ENCODE results near the gene CAMTA1. TPM values are rescaled to one million over a fixed set of nuclear protein-coding genes. Genes with fewer than 3 reads are reported as not detected.

Gene CAMTA1
- total RNA-seq, 1 donor from 2014 or later = 81.6 TPM

DNA sequence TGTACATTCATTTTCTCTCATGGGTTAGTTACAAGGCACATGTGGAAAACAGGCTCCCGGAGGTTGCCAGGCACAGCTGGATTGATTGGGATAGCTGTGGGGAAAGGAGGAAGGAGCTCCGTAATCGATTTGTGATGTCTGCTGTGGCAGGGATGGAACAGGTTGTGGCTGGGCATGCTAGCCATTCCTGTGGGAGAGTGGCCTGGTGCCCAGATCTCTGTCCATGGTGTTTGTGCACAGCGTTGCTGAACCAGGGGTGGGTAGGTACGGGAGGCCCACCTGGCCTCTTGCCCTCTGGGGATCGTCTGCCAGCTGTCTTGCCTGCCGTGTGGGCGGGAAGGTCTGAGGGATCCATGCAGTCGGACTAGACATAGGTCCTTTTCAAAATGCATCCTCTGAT, 683.0 kb downstream of the CAMTA1 start:
- peak overlapping the region; percentile 95 for H3K27ac Mint-ChIP-seq (ENCODE audit: unreplicated experiment)
- H3K4me3 Mint-ChIP-seq (ENCODE audit: unreplicated experiment) = no peak overlapping the region
- TF ChIP-seq, protein P1, sequence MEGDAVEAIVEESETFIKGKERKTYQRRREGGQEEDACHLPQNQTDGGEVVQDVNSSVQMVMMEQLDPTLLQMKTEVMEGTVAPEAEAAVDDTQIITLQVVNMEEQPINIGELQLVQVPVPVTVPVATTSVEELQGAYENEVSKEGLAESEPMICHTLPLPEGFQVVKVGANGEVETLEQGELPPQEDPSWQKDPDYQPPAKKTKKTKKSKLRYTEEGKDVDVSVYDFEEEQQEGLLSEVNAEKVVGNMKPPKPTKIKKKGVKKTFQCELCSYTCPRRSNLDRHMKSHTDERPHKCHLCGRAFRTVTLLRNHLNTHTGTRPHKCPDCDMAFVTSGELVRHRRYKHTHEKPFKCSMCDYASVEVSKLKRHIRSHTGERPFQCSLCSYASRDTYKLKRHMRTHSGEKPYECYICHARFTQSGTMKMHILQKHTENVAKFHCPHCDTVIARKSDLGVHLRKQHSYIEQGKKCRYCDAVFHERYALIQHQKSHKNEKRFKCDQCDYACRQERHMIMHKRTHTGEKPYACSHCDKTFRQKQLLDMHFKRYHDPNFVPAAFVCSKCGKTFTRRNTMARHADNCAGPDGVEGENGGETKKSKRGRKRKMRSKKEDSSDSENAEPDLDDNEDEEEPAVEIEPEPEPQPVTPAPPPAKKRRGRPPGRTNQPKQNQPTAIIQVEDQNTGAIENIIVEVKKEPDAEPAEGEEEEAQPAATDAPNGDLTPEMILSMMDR (IDR thresholded peaks at IDR 0.05) = no peak
- H3K27me3 Mint-ChIP-seq (ENCODE audit: unreplicated experiment) = no peaks in the 10 kb centered on the region
- no peaks in the 10 kb centered on the region for H3K9me3 Mint-ChIP-seq (ENCODE audit: unreplicated experiment)
- peaks cover 49% of the 10 kb centered on the region for H3K4me1 Mint-ChIP-seq (ENCODE audit: unreplicated experiment)
- H3K36me3 Mint-ChIP-seq (ENCODE audit: unreplicated experiment) = no peaks in the 10 kb centered on the region
- DNase-seq (ENCODE audit: extremely low spot score, unreplicated experiment) = no peak

DNA sequence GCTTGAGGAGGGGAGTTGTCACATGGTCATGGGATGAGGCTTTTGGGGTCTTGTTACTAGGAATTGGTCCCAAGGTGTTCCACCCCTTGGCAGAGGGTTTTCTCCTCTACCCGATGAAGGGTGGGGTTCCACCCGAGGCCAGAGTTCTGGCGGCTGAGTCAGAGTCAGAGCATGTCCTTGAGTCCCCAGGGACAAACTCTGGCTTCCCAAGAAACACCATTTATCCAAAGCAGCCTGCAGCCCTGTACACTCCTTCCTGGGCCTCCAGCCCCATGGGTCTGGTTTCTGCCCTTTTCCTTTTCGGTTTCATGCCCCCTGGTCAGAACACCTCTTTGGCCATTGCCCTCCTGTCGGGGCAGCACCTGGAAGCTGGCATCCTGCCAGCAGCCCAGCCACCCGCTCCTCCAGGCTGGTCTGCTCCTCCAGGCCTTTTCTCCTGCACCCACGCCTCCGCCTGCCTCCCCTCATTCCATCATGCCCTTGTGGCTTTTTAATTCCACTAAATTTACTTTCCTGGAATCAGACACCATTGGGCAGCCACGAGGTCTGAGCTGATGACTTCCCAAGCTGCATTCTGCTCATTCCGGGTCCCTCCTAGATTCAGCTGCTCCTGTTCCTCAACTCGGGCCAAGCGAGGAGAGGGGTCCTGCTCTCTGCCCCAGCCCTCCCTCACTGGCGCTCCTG, 684.1 kb downstream of the CAMTA1 start:
- Mint-ChIP-seq H3K27ac (ENCODE audit: unreplicated experiment) (peak overlapping the region; percentile 95), H3K36me3 (ENCODE audit: unreplicated experiment) (no peaks in the 10 kb centered on the region), H3K9me3 (ENCODE audit: unreplicated experiment) (no peaks in the 10 kb centered on the region), H3K4me1 (ENCODE audit: unreplicated experiment) (peaks cover 48% of the 10 kb centered on the region), H3K4me3 (ENCODE audit: unreplicated experiment) (no peak overlapping the region), H3K27me3 (ENCODE audit: unreplicated experiment) (no peaks in the 10 kb centered on the region)
- TF ChIP-seq, protein P1 (IDR thresholded peaks at IDR 0.05) = no peak
- no peak for DNase-seq (ENCODE audit: extremely low spot score, unreplicated experiment)

DNA sequence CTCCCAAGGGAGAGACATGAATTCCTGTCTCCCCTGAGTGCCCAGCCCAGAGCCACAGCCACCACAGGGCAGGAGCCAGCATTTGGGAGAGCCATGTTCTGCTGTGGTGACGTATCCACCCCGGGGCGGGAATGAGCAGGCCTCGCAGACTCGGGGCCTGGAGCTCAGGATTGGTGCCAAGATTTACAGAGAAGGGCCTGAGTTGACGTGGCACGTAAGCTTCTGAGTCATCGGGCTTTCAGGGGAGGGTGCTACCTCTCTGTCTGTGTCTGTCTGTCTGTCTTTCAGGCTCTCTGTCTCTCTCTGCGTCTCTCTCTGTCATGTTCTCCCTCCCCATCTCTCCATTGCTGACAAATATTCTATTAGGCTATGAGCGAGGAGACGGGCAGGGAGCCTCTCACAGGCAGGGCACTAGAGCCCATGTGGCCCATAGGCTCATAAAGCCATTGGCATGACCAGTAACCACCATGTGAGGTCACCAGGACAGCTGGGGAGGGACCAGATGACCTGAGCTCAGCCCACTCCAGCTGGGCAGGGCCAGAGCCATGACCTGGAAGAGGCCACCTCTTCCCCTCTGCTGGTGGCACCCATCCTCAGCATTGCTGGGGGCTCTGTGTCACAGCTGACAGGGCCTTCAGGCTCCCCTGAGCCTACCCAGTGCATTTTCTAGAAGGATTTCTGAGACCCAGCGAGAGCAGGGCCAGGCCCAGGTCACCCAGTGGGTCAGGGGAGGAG, 685.8 kb downstream of the CAMTA1 start:
- peaks cover 48% of the 10 kb centered on the region for H3K4me1 Mint-ChIP-seq (ENCODE audit: unreplicated experiment)
- peak overlapping the region; percentile 95 for H3K27ac Mint-ChIP-seq (ENCODE audit: unreplicated experiment)
- H3K36me3 Mint-ChIP-seq (ENCODE audit: unreplicated experiment) = no peaks in the 10 kb centered on the region
- DNase-seq (ENCODE audit: extremely low spot score, unreplicated experiment) = peak; percentile 93
- TF ChIP-seq, protein P1 (IDR thresholded peaks at IDR 0.05) = no peak
- no peak overlapping the region for H3K4me3 Mint-ChIP-seq (ENCODE audit: unreplicated experiment)
- H3K9me3 Mint-ChIP-seq (ENCODE audit: unreplicated experiment) = no peaks in the 10 kb centered on the region
- H3K27me3 Mint-ChIP-seq (ENCODE audit: unreplicated experiment) = no peaks in the 10 kb centered on the region

DNA sequence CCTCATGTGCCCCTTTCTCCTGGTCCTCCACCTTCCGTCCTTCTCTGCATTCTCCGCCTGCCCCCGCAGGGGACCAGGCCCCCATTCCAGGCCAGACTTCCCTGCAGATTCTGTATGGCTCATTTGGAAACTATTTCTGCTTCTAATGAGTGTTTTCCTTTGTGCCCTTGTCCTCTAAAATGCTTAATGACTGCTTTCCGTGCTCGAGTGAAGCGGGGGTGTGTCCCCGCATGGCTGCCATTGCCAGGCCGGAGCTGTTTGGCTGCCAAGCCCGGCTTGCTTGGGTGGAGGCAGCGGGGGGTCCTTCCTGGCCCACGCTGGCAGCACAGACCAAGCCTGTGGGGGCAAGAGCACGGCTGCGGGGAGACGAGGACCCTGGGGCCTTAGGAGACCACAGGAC, 686.6 kb downstream of the CAMTA1 start:
- Mint-ChIP-seq H3K36me3 (ENCODE audit: unreplicated experiment) (no peaks in the 10 kb centered on the region), H3K4me3 (ENCODE audit: unreplicated experiment) (peak overlapping the region; percentile 6), H3K27ac (ENCODE audit: unreplicated experiment) (peak overlapping the region; percentile 95), H3K9me3 (ENCODE audit: unreplicated experiment) (no peaks in the 10 kb centered on the region), H3K4me1 (ENCODE audit: unreplicated experiment) (peaks cover 48% of the 10 kb centered on the region), H3K27me3 (ENCODE audit: unreplicated experiment) (no peaks in the 10 kb centered on the region)
- no peak for DNase-seq (ENCODE audit: extremely low spot score, unreplicated experiment)
- TF ChIP-seq, protein P1 (IDR thresholded peaks at IDR 0.05) = no peak
